Measurements from ENCODE around the gene XYLB.
"Not testable (repeated sequence)": the region's sequence is repeated elsewhere in the genome, so short reads cannot be mapped to it uniquely, and the experiment has no call there.

XYLB gene

DNA sequence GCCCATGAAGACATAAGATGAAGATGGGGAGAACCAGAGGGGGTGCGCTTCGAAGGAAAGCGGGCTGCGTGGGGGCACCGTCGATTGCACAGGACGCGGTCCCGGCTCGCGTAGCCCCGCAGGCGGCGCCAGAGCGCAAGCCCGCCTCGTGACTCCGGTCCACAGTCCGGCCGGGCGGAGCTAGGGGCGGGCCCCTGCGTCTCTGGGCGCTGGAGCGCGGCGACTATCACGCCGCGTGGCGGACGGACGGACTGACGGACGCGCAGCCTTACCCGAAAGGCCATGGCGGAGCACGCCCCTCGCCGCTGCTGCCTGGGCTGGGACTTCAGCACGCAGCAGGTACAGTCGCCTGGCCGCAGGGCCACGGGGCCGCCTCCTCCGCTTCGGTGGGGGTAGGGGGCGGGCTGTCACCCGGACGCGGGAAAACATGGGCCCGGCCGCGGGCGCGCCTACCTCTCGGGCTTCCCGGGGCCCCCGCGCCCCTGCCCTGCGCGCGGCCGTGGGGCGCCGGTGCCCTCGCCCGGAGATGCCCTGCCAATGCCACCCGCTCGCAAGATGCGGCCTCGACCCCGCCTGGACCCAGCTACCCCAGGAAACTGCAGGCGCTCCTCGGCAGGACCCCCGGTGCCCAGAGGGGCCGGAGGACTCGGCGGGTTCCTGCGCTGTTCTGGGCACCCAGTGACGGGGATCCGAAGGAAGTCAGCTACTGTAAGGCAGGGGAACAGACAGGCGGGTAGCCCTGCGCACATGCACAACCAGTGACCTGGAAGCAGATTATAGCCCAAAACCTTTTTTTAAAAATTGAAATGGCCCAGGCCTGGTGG is at the start of gene XYLB:
XYLB (plus strand) TSS at position 199 of the 824 bp plus-strand sequence; CDS start at position 283, 84 bp downstream.
- peak; percentile 66 for DNase-seq (ENCODE audit: low spot score)

DNA sequence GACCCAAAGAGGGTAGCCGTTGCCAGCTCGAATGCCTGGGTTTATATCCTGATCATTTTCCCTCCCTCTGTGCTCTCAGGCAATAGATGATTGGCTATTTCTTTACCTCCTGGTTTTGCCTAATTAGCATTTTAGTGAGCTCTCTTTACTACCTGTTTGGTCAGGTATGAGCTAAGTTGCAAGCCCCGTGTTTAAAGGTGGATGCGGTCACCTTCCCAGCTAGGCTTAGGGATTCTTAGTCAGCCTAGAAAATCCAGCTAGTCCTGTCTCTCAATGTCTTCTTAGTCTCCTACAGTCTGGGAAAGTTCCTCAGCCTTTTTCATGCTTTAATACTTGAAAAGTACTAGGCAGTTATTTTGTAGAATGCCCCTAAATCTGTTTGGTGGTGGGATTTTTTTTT is 49.5 kb upstream of the XYLB start:
- DNase-seq (ENCODE audit: low spot score): not testable (repeated sequence)

DNA sequence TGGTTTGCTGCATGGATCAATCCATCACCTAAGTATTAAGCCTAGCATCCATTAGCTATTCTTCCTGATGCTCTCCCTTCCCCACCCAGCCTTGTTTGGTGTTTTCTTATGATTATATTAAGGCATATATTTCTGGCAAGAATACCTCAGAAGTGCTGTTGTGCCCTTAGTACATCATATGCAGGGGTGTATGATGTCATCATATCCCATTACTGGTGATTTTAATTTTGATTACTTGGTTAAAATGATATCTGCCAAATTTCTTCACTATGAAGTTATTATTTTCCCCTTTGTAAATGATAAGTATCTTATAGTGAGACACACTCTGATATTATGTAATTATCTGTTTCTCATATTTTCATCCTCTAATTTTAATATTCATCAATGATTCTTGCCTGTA is 49.0 kb upstream of the XYLB start:
- DNase-seq (ENCODE audit: low spot score): no peak

DNA sequence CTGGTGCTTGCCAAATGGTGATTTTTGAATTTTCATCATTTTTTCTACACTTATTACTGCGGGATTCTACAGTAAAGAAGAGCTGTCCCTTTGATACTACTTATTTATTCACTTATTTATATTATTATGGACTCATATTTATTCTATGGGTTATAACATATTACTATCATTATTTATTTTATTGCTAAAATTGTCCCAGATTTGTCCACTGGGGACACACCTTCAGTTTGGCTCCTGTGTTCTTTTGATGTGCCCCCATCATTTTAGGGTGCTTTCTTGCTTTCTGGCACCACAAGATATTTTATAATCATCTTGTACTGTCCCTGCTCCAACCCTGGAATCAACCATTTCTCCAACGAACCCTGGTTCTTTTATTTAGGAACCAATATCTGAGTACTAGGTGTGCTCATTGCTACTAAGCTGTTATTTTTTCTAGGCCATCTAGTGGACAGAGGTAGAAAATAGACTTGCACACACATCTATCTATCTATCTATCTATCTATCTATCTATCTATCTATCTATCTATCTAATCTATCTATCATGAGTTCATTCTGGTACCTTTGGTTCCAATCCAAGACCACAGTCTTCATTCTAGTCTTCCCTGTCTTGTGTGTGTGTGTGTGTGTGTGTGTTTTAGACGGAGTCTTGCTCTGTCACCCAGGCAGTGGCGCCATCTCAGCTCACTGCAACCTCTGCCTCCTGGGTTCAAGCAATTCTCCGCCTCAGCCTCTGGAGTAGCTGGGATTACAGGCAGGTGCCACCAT is 48.5 kb upstream of the XYLB start:
- no peak for DNase-seq (ENCODE audit: low spot score)

DNA sequence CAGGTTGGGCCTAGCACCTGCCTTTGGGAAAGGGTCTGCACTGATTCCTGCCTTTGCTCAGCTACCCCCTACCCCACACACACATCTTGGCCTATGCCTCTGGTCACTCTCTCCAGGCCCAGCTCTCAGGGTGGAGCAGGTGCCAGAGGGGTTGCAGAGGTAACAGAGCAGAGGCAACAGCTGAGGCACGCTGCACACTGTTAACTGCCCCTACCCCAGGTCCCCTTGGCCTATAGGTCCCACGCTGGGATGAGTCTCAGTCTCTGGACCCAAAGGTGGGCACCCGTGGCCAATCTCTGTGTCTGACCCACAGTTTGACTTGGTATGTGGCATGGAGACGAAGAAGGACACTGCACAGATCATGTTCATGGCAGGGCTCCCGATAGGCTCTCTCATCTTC is 39.6 kb upstream of the XYLB start:
- no peak for DNase-seq (ENCODE audit: low spot score)

DNA sequence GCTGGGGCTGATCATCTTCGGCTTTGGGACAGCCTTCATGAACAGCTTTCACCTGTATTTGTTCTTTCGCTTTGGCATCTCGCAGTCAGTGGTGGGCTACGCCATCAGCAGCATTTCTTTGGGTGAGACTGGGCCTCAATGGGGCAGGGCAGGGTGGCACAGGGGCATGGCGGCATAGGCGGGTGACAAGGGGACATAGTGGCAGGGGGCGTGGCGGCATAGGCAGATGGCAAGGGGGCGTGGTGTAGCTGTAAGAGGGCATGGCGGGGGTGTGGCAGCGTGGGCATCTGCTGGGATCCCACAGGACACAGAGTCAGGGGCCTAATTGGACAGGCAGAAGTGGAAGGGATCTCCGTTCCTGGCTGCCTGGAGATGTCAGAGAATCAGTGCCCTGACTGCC is 39.0 kb upstream of the XYLB start:
- DNase-seq (ENCODE audit: low spot score): no peak

DNA sequence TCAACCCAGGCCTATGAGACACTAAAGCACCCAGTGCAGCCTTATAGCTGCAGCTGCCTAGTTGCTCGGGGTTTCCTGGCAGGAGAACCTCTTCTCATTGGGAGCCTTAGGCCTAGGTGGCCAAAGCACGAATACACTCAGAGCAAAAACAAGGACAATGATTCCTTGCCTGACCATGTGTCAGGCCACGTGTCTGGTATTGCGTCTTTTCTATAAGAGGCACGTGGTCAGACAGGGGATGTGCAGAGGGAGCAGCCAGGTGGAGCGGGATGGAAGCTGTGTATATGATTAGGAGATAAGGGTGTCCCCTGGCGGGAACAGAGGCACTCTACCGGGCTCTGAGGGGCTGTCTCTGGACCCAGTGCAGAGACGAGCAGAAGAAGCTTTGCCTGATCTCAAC is 38.1 kb upstream of the XYLB start:
- DNase-seq (ENCODE audit: low spot score): no peak

DNA sequence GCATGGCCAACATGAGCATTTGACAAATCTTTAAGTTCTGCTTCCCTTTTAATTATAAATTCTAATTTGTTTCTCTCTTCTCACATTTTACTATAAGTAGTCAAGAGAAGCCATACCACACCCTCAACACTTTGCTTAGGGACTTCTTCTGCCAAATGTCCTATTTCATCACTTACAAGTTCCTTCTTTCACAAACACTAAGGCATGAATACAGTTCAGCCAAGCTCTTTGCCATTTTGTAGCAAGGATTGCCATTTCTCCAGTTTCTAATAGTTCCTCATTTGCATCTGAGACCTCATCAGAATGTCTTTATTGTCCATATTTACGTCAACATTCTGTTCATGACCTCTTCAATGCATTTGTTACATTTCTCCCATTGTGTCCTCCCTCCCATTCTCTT is 35.1 kb upstream of the XYLB start:
- DNase-seq (ENCODE audit: low spot score): no peak

DNA sequence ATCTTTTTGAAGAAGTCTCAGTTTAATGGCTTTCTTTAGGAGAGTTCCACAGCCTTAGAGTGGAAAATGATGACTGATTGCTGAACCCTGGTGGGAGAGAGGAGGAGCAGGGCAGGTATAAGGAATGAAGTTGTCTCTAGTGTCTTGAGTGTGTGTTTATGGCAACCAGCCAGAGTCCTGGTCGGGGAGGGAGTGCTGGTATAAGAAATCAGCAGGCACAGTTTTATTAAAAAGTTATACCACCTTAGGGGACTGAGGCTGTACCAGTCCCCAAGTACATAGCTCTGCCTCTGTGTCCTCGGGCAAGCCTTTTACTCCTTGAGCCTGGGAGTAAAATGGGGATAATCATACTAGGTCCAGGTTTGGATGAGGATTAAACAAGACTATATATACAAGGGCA is 34.6 kb upstream of the XYLB start:
- no peak for DNase-seq (ENCODE audit: low spot score)

DNA sequence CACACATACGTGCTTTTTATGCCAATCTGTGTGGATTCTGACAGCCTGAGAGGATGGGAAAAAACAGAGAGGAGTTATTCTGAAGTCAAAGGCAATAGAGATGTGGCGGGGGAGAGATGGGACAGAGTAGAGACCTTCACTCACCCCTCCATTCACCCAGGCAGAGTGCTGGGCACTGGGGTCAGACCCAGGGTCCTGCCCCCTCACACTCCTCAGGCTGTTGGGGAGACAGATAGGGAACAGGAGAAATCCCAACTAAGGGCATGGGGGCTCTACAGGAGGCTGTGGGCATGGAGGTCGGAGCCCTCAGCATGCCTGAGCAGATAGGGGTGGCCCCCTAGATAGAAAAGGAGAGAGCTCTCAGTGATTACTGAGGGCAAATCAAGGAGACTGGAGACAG is 34.2 kb upstream of the XYLB start:
- no peak for DNase-seq (ENCODE audit: low spot score)

DNA sequence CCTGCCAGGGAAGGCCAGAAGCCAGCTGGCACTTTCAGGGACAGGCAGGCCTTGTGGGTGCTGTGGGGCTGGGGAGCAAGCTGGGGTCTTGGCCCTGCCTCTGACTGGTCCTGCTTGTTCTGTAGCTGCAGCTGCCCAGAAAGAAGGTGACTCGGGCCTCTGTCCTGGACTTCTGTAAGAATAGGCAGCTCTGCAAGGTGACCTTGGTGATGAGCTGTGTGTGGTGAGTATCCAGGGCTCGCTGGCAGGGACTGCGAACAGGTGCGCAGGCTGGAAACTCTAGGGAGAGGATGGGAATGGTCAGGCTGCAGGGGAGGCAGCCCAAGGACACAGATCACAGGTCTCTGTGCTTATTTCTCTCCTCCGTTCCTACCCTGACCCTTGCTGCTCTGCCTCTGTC is 33.3 kb upstream of the XYLB start:
- no peak for DNase-seq (ENCODE audit: low spot score)

DNA sequence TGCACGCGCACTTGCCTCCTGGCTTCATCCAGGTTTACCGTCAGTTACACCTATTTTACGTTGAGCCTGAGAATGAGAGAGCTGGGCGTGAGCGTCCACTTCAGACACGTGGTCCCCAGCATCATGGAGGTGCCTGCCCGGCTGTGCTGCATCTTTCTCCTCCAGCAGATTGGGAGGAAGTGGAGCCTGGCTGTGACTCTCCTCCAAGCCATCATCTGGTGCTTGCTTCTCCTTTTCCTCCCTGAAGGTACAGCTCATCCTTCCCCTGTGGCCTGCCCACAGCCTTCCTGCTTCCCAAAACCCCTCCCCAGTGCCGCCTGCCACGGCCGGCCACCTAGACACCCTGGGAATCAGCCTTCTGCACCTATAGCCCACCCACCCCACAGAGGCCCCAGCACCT is 32.9 kb upstream of the XYLB start:
- DNase-seq (ENCODE audit: low spot score): no peak

DNA sequence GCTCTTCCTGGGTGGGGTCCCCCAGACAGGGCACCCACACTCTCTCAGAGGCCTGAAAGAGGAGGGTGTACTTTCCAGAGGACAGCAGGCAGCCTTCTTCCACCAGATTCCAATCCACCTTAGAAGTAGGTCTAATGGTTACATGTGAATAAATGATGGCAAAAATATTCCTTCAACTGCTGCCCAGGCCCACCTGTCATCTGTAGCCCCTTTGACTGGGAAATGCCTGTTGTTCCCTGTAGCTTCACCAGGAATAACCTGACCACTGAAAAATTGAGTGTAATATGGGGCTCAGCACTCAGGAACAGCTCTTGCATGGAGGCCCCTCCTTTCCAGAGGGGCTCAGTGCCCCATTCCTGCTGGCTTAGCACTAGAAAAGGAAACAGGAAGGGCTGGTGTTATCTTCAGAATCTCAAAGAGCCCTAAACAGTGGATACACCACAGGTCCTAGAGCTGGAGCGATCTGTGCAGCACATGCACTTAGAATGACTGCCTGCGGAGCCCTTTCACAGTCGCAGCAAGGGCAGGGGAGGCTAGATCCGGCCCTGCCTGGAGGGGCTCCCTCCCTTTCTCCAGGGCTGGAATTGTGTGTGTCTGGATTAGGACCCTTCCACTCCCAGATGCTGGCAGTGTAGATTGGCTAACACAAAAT is 32.3 kb upstream of the XYLB start:
- no peak for DNase-seq (ENCODE audit: low spot score)

DNA sequence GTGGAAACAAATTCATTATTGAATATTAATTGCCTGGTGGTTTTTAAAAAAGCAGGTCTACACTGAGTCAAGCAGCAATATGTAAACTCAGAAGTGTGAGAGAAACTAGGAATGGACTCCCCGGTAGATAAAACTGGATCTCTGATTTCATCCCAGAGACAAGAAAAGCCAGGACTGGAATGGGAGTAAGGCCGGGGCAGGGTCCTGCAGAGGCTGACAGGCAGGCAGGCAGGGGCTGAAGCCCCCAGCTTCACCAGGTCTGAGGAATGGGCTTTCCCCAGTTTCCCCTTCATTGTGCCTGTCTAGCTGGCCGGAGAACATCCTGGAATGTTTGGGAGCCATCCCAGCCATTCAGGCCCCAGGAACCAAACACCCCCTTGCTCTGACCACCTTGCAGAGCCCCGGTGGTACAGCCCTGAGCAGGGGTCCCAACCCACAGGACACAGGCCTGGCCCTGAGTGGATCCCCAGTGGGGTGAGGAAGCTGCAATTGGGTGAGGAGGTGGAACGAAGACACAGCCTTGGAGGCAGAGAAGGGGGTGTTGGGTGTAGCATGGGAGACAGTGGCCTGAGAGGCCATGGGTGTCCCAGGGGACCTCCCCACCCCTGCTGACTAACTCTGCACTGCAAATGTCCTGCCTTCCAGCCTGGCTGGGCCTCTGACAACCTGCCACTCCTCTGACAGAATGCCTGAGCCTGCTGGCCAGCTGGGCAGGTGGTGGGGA is 31.7 kb upstream of the XYLB start:
- no peak for DNase-seq (ENCODE audit: low spot score)

DNA sequence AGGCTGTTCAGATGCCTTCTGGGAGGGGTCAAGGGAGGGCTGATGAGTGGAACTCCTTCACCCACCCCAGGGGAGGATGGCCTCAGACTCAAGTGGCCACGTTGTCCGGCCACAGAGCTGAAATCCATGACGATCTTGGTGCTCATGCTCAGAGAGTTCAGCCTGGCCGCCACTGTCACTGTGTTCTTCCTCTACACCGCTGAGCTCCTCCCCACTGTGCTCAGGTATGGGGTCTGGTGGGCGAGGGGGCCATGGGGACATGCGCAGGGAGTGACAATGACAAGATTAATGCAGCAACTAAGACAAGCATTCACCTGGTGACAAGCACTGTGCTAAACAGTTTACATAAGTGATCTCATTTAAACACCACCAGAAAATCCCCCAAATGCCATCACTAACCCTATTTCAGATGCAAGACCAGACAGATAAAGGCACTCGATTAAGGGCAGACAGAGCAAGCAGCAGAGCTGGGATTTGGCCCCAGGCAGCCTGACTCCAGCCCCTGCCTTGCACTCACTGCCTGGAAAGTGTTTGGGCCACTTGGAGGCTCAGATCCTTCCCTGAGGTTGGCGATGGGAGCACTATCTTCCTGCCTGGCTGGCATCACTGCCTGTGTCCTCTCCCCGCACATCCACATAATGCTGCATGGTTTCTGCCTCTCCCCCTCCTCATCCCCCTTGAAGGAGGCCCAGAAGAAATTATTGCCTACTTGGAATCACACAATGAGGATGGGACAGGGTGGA is 30.9 kb upstream of the XYLB start:
- no peak for DNase-seq (ENCODE audit: low spot score)

DNA sequence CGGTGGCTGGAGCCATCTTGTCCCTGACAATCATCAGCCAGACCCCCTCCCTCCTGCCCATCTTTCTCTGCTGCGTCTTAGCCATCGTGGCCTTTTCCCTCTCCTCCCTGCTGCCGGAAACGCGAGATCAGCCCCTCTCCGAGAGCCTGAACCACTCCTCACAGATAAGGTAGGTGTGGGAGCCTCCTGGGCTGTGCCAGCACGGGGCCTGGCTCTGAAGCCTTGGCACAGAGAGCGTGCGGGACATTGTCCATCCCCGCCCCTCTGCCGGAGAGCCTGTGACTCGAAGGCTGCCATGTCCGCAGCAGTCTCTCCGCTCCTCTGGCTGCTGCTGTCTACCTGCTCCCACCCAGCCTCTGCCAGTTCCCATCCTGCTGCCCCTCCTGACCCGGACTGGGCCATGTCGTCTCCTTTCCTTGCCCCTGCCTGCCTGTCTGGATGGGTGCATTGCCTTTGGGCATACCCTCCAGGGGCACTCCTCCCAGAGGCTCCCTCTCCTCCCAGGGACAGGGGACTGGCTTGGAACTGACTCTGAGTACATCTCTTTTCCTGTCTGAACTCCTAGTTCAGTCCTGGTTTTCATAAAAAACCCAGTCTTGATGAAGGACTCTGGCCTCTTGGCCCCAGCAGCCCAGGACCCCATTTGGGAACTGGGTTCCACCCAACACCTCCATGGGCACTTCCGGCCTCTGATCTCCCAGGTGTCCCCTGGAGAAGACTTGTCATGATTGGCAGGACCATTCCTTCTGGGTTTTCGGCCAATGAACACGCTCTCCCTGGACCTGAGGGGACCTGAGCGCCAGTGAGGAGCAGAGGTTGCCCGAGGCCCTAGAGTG is 30.0 kb upstream of the XYLB start:
- no peak for DNase-seq (ENCODE audit: low spot score)

DNA sequence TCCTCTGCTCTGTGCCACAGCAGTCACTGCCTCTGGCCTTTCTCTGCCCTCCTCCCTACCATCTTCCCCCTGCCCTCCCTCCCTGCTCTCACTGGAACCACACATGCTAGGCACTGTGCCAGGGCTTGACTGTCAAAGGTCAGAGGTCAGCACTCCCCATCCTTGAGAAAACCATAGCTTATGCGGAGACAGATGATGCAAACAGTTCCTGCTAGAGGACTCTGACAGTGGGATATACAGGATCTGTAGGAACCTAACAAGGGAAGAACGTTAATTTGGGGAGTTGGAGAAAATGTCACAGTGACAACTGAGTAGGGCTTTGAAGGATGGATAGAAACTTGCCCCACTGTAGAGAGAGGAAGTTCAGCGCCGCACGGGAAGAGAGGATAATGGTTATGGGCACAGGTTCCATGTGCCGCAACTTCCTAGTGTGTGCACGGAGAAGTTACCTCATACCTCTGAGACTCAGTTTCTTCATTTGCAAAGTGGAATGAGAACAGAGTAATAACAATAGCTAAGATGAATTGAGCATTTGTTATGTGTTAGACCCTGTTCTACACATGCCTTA is 29.3 kb upstream of the XYLB start:
- no peak for DNase-seq (ENCODE audit: low spot score)

DNA sequence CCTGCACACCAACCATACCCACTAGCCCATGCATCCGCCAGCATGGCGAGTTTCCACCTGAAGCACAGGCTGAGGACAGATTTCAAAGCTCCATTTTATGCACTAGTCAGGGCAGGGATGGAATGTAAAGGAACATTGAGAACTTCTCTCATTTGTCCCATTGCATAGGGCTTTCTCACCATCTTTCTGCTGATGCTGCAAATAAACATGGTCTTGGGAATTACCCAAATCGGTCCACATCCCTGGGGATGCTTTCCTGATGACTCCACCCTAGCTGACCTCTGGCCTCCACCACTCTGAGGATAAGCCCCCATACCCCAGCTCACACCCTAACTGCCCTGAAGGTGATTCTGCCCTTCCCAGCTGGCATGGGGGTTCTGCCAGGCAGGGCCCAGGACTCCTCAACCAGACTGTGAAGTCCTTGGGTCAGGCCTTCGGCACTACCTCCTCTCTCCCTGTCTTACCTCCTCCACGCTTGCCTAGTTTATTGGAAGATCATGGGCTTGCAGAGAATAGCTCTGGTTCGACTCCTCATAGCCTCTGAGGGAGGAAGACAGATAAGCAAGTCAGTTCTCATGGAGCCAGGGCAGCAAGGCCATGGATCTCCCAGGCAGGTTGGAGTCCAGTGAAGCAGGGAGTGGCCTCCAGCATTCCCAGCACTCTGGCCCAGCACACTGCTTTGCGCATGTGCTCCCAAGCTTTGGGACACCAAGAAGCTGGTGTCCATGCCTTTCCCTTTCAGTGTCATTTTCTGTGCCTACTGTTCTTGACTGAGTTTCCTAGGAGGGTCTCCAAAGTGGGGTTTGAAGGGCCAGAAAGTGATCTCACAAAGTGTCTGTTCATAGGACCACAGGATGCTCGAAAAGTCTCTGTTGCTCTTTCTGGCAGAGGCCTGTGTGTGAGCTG is 27.6 kb upstream of the XYLB start:
- no peak for DNase-seq (ENCODE audit: low spot score)

DNA sequence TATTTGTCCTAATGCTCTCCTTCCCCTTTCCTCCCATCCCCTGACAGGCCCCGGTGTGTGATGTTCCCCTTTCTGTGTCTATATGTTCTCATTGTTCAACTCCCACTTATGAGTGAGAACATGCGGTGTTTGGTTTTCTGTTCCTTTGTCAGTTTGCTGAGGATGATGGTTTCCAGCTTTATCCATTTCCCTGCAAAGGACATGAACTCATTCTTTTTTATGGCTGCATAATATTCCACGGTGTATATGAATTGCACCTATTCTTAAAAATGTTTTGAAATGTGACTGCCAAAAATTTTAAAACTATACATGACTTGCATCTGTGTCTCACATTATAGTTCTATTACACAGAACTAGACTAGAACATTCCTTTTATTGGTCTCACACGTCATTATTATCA is 25.9 kb upstream of the XYLB start:
- not testable (repeated sequence) for DNase-seq (ENCODE audit: low spot score)

Measured in CD4-positive, alpha-beta T cell treated with Interleukin-6 at 100 ng/mL for 8 hours (primary cell).